Thyroid gland (tissue), 4 donors: Measurements from ENCODE around the gene PIGP. TPM values are rescaled to one million over a fixed set of nuclear protein-coding genes. Genes with fewer than 3 reads are reported as not detected.

Experiments used
- DNase-seq, 2 donors: peaks; one replicate each; pipeline ENCODE4 v3.0.0-alpha.2; 2019
- H3K27ac ChIP-seq, 3 donors: fragments of 200-600 bp; sonication (generic); 1 replicate in 2 of 3; 2 replicates in 1 of 3; pipeline ENCODE4 v1.5.1; 2016 to 2019; ENCODE audit warnings: mild to moderate bottlenecking in 1 of 3, moderate library complexity in 1 of 3
- H3K27me3 ChIP-seq: fragments of 200-600 bp; sonication (generic); one replicate; pipeline ENCODE4 v1.5.1; 2019
- H3K36me3 ChIP-seq, 2 donors: fragments of 200-600 bp; sonication (generic); one replicate each; pipeline ENCODE4 v1.5.1; 2016 to 2019
- H3K4me1 ChIP-seq, 2 donors: fragments of 200-600 bp; sonication (generic); one replicate each; pipeline ENCODE4 v1.5.1; 2017 to 2019
- H3K4me3 ChIP-seq, 3 donors: fragments of 200-600 bp; sonication (generic); replicated peaks in 1 of 3; 1 replicate in 2 of 3; 2 replicates in 1 of 3; pipeline ENCODE4 v1.5.1; 2016; ENCODE audit warnings: mild to moderate bottlenecking in 1 of 3
- H3K9me3 ChIP-seq: fragments of 200-600 bp; sonication (generic); one replicate; pipeline ENCODE4 v1.5.1; 2017
- CTCF ChIP-seq, 6 experiments: fragments of 200-600 bp in 3 of 6; fragments of 450-650 bp in 3 of 6; sonication (generic) in 3 of 6; IDR thresholded peaks; one replicate each; pipeline ENCODE4 v1.5.1; 2016 to 2019; ENCODE audit warnings: antibody characterized with exemption in 6 of 6, mild to moderate bottlenecking in 2 of 6, inconsistent platforms in 1 of 6, moderate library complexity in 1 of 6
- POLR2A ChIP-seq, 2 donors: fragments of 450-650 bp; IDR thresholded peaks; one replicate each; pipeline ENCODE4 v1.6.1; 2017; ENCODE audit warnings: antibody characterized with exemption in 2 of 2, mild to moderate bottlenecking in 2 of 2, moderate library complexity in 1 of 2
- WGBS, 2 donors: methylation state at CpG; one replicate each; pipeline ENCODE4 v1.1.5; 2017; 5-methylcytosine and 5-hydroxymethylcytosine counted together
- intact Hi-C: fragments of 100-400 bp; cut with DNase I; formaldehyde crosslinking; loops from one replicate; pipeline ENCODE4 v1.15.1; 2023
- total RNA-seq, 4 donors: library from RNA; depleted of rRNA; stranded (reverse); fragments of >200 nt; gene quantifications; one replicate each; pipeline ENCODE4 v1.2.3, GENCODE V29; 2016

The PIGP gene
- total RNA-seq, 4 donors from 2014 or later, result 14.7 to 27.0 (median 23.3) TPM

- intact Hi-C loops, result no loop called here
These were observed 21.1 kb upstream of the PIGP start for GRCh38 chr21:37093977-37094376.

GRCh38 chr21:37088186-37088735 is 15.4 kb upstream of the PIGP start:
- no peak overlapping the region for H3K27ac ChIP-seq
- no peaks in the 10 kb centered on the region for H3K36me3 ChIP-seq
- H3K4me1 ChIP-seq, result peaks cover 2 to 4% of the 10 kb centered on the region in 2 donors
- no peaks in the 10 kb centered on the region for H3K9me3 ChIP-seq
- H3K27me3 ChIP-seq, result no peaks in the 10 kb centered on the region
- no peak for TF ChIP-seq POLR2A (IDR thresholded peaks at IDR 0.05)
- TF ChIP-seq CTCF (IDR thresholded peaks at IDR 0.05), result no peak
- intact Hi-C loops, result no loop called here
- DNase-seq, result no peak
- WGBS, 2 donors, result 88 to 89% methylated on average over 5 of the region's 5 CpGs
- H3K4me3 ChIP-seq, result no peak overlapping the region

More at GRCh38 chr21:37093977-37094376, 21.1 kb upstream of the PIGP start:
- peaks cover 10 to 12% of the 10 kb centered on the region in 2 donors for H3K36me3 ChIP-seq
- DNase-seq, result no peak
- no peak overlapping the region for H3K4me3 ChIP-seq
- H3K9me3 ChIP-seq, result no peaks in the 10 kb centered on the region
- no peaks in the 10 kb centered on the region for H3K4me1 ChIP-seq
- H3K27me3 ChIP-seq, result no peaks in the 10 kb centered on the region
- no peak for TF ChIP-seq CTCF (IDR thresholded peaks at IDR 0.05)
- no peak for TF ChIP-seq POLR2A (IDR thresholded peaks at IDR 0.05)
- no peak overlapping the region for H3K27ac ChIP-seq

- 78 to 82% methylated on average over 5 of the region's 5 CpGs for WGBS, 2 donors
- no peaks in the 10 kb centered on the region for H3K9me3 ChIP-seq
- H3K4me3 ChIP-seq, result no peak overlapping the region
- no peak for DNase-seq
- H3K27me3 ChIP-seq, result no peaks in the 10 kb centered on the region
- H3K27ac ChIP-seq, result no peak overlapping the region
- no peaks in the 10 kb centered on the region for H3K36me3 ChIP-seq
- H3K4me1 ChIP-seq, result peaks cover 11 to 15% of the 10 kb centered on the region in 2 donors
- intact Hi-C loops, result no loop called here
- TF ChIP-seq CTCF (IDR thresholded peaks at IDR 0.05) (no peak), POLR2A (IDR thresholded peaks at IDR 0.05) (no peak)
These were observed 14.3 kb upstream of the PIGP start for GRCh38 chr21:37087188-37087587.

GRCh38 chr21:37085726-37086125 is 12.9 kb upstream of the PIGP start:
- Histone ChIP-seq H3K27ac (no peak overlapping the region), H3K4me1 (peaks cover 11 to 17% of the 10 kb centered on the region in 2 donors), H3K36me3 (no peaks in the 10 kb centered on the region), H3K4me3 (no peak overlapping the region), H3K27me3 (no peaks in the 10 kb centered on the region), H3K9me3 (no peaks in the 10 kb centered on the region)
- TF ChIP-seq POLR2A (IDR thresholded peaks at IDR 0.05) (no peak), CTCF (IDR thresholded peaks at IDR 0.05) (no peak)
- DNase-seq, result no peak
- intact Hi-C loops, result no loop called here
- WGBS, 2 donors, result 83 to 89% methylated on average over 3 of the region's 3 CpGs

GRCh38 chr21:37082856-37083528 is 10.1 kb upstream of the PIGP start:
- Histone ChIP-seq H3K27me3 (no peaks in the 10 kb centered on the region), H3K27ac (no peak overlapping the region), H3K4me3 (no peak overlapping the region), H3K9me3 (no peaks in the 10 kb centered on the region), H3K36me3 (no peaks in the 10 kb centered on the region), H3K4me1 (peaks cover 11 to 17% of the 10 kb centered on the region in 2 donors)
- intact Hi-C loops, result no loop called here
- TF ChIP-seq POLR2A (IDR thresholded peaks at IDR 0.05) (no peak), CTCF (IDR thresholded peaks at IDR 0.05) (no peak)
- DNase-seq, result no peak
